CD4-positive, alpha-beta T cell treated with Interferon gamma for 1 hour (primary cell): ENCODE measurements around the gene FTO.

Source experiments
- DNase-seq: peaks from one replicate; pipeline ENCODE4 v3.0.0-alpha.2; 2020

The FTO gene

DNA sequence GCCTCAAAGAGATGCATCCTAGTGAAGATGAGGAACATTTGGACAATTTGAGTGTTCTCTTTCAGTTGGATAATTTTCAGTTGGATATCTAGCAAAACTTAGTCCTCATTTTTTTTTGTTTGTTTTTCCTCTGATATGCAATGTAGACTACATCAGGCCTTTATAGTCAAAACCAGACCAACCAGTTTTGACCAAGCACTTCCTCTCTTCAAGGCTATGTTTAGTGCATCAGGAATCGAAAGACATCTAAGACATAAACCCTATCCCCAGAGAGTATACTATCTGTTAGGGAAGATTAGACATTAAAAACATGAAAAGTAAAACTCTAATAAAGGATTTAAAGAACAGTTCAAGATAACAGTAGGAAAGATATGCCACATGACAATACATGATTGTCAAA is 326.5 kb downstream of the FTO start:
- no peak for DNase-seq

DNA sequence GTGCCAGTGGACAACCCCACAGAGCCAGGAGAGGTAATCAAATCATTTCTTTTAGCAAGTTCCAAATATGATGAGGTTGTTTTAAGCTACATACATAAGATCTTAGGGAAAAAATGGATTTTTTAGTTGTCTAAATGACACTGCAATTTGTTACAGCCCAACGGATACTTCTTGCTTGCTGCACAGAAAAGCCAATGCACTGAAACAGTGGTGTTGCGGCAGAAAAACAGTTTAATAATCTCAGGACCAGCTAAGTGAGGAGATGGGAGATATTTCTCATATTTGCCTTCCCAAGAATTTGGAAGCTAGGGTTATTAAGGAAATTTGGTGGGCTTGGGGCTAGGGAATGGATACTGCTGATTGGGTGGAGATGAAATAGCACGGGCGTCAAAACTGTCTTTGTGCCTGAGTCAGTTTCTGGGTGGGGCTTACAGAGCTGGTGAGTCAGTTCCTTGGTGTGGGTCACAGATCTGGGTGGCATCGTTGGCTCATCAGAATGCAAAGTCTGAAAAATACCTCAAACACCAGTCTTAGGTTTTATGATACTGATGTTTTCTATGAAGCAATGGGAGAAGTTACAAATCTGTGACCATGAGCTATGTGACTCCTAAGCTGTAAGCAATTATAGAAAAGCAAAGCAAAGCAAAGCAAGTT is 327.3 kb downstream of the FTO start:
- no peak for DNase-seq

DNA sequence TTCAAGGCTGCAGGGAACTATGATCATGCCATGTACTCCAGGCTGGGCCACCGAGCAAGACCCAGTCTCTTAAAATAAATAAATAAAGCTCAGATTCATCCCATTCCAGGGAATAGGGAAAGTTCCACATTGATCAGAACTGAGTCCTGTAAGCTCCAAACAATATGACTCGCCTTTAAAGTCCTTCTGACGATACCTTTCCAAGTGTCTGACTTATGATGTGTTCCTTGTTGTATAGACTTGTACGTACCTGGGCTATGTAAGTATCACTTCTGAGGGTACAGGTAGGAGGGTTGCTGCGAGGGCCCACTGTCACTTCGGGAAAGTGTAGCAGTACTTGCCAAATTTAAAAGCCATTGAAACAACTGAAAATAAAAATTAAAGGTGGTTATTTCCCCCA is 329.8 kb downstream of the FTO start:
- DNase-seq: no peak

DNA sequence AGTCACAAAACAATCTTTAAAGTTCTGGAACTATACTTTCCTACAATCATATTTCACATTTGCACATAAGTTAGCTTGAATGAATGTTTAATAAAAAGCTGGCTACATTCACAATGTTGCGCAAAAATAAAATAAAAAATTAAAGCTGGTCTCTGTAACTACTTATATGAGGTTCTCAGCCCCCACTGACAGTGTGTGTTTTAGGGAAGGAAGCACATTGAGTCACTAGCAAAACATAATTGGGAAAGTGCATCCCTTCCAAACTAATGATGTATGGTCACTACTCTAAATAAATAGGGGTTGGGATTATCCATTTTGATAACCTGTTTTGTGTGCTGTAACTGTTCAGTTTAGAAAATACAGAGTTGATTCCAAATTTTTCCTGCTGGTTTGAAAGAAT is 330.7 kb downstream of the FTO start:
- DNase-seq: no peak

DNA sequence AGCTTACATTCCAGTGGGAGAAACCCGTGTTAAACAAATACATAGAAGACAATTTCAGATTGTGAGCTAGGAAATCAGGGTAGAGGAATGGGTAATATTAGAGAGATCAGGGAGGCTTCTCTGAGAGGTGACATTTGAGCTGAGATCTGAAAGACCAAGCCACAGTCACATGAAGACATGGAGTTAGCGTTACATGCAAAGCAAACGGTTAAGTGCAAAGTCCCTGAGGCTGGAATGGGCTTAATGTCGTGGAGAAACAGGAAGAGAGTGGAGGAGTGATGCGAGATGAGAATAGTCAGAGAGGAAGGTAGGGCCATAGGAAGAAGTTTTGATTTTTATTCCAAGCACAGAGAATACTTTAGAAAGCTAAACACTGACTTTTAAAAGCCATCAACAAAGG is 336.5 kb downstream of the FTO start:
- no peak for DNase-seq

DNA sequence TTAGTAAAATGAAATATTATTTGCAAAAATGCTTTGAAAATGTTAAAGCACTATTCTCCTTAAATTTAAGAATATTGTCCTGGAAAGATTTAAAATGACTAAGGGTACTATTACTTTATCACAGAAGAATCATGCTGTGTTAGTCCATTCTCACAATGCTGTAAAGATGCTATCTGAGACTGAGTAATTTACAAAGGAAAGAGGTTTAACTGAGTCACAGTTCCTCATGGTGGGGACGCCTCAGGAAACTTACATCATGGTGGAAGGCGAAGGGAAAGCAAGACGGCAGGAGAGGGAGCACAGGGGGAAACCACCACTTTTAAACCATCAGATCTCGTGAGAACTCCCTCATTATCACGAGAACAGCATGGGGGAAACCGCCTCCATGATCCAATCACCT is 337.0 kb downstream of the FTO start:
- no peak for DNase-seq

DNA sequence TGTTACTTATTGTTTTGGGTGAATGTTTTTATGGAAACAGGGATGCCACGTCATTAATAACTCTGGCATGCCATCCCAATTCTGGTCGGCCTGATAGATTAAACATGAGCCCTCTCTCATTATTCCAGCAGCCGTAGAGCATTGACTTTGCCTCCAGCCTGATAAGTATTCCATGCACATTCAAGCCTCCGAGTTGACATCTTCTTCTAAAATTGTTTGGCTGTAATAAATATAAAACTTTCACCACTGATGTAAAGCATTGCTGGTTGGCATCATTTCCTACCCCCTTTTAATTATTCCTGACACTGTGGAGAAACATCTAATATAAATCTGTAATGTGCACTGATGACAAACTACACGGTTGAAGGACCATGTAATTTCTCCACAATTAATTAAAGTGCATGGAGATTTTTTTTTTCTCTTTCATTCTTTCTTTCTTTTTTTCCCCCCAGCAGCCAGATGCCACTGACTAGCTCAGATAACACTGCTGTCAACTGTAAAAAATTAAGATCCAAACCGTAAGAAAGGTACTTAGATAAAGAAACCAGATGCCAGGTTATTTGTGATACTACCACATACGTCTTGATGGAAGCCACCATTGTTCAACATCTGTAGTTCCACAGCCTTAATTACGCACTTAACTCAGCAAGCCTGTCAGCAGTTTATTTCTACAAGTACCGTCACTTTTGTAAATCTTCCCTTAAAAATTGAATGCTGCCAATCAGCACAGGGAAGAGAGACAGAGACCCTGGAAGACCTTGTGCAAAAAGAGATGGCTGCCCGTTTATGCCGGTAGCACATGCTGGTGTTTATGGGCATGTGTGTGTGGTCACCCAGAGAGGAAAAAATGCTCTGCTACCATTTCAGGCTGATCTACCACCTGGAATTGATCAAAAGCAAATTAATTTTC is 344.9 kb downstream of the FTO start:
- no peak for DNase-seq

DNA sequence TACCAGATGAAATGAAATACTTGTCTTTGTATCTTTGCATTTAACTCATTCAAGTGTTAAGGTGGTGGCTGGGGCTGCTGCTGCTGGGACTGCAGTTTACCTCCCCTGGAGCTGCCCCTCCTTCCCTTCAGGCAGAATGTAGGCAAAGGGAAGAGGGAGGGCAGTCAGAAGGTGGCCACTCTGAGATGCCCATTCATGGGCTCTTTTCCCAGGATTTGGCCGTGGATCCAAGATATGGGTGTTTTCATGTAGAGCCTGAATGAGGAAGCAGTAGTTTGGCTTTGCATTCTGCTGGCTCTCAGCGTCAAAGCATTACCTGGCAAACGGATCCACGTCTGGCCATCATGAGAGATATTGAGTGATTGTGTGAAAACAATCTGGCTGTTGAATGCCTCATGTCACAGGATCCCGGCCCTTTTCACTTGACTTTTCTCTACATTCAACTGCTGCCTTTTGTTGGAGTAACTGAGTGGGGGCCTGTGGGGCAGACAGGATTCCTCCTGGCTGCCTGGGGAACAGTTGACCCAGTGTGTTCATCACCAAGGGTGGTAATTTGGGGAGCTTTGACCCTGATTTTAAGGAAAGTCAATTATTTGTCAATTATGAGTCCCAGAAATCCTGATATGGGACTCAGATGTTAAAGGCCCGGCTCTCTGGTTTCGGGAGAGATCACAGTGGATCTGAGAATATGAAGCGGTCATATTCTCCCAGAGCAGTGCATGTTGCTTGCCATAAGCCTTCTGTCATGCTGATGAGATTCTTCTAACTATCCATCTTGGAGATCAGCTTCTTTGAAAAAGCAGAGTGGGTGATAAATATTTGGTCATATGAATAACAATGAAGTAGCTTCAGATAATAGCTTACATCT is 345.9 kb downstream of the FTO start:
- DNase-seq: no peak

DNA sequence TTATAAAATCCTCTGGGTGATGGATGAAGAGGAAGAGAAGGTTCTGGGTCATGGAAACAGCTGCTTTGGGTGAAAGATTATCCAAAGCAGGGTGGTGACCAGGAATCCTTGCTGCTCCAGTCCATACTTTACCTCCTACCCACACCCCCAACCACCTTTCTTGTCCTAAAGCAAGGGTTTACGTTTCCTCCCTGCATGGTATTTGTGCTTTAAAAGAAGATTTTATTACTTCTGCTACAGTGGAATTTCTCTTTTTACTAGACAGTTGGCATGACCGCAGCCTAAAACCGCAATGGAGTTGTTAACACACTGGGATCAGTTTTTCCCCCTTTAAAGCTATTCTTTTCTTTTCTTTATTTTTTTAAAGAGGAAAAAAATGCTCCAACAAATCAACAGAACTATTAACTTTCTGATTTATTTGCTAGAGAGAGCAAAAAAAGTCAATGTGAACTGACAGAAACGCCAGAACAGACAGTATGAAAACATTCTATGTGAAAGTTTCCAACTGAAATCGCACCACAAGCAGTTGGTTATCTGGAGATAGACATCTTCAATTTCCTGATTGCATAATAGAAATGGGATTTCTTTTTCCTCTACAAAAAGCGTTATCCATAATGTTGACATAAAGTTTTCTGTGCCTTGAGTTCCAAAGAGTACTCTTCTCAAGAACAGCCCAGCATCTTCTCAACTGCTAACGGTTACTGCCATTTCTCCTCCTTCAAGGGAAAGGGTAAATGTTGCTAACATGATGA is 346.7 kb downstream of the FTO start:
- DNase-seq: no peak

DNA sequence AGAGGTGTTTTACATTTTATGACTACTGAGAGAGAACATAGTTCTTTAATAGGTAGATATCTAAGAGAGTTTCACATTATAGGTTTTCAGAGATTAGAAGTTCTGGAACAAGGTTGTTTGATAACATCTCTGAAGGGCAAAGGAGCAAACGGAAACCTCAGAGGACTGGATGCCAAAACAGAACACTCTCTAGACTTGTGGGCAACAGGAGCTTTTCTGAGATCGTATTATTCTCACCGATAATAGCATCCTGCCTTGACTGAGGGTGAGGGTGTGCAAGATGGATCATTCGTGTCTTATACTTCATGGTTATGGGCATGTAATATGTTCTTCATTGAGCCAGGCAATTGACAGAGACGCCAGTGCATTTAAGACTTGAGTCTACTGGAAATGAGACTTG is 347.9 kb downstream of the FTO start:
- no peak for DNase-seq

DNA sequence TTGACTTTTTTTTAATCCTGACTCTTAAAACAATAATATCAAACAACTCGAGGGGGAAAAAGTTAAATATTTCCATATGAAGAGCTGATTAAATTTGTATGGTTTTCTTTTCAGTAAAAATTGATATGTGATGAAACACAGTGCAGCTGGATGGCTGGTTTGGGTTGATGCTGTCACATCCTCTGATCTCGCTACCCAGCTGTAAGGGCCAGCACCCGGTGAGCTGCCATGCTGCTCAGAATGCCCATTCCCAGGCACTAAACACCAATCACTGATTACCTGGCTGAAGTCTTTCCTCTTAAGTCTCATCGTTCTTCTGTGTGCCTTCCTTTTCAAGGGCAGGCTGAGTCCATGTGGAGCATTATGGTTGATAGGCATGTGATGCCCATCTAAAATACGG is 348.3 kb downstream of the FTO start:
- DNase-seq: no peak

DNA sequence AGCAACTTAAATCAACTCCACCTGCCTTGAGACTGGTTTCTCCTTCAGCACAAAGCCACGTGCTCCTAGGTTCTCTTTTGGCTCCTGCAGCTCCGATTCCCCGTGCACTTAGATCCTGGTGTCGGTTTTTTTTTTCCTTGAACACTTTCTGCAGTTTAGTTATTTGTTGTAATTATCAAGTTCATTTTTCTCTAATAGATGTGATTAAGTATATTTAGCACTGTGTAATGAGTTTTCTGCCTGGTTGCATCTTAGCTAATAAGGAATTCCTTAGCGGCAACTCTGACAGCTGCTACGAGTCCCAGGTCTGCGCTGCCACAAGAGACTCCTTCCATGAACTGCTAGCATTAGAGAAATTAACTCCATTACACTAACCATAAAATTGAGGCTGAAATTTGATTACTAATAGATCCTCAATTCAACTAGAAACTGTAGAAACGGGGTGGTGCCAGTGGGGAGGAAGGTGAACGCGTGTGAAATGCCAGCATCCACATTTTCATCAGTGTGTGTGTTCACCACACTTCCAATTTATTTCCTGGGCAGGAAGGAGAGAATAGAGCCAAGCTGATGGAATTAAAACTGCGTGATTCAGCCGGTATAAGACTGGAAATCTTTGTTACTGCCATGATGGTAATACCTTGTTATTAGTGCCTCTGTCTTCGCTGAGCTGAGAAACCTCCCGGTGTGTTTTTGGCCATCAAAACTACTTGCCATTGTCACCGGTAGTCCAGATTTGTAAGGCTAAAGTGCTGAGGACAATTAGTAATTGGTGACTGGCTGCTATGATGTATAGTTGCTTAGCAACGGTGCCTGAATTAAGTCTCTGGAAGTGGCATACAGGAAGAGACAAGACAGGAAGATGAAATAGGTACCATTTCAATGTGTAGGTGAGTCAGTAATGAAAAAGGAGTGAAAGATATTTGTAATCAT is 350.2 kb downstream of the FTO start:
- no peak for DNase-seq

DNA sequence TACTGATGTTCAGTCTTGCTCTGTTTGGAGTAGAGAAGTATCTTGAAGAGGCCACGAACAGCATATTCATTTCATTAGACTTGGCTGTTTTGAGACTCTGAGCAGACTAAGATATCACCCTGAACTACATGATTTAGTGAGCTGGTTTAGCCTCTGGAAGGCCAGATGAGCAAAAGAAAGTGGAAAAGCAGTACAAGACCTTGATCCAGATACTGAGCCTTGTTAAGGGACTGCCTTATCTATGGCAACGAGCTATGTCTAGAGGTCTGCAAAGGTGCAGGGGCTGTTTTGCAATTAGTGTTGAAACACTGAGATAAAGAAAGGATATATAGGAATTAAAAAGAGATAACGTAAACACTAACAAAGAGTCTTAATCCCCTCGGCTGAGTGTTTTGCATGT is 351.2 kb downstream of the FTO start:
- no peak for DNase-seq

DNA sequence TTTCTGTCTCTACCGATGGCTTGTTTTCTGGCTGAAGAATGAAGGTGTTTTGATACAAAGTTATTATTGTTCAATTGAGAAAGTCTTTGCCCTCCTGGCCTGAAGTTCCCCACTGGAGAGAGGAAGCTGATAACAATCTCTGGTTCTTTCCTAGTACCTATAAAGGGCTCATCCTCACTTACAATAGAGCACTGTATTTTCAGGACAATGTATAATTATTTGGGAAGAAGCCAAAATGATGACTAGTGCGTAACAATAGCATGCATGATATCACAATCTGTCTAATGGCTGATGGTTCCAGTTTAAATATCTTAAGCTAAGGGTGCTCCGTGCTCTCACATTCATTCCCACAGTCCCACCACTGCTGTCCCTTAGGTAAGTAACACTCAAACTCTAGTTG is 351.9 kb downstream of the FTO start:
- DNase-seq: no peak

DNA sequence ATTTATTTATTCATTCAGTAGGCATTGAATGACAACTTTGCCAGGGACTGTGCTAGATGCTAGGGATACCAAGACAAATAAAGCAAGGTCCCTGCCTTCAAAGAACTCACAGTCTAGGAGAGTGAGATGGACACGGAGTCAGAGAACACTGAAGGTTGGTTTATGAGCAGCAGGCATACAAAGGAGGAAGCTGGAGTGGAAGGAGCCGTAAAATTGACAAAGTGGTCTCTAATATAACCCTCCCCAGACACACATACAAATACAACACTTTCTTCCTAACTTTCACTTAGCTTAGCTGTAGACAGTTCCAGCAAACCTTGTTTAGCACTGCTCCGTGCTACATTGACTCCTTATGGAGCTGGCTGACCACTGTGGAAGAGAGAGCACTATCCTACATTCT is 353.0 kb downstream of the FTO start:
- DNase-seq: no peak

DNA sequence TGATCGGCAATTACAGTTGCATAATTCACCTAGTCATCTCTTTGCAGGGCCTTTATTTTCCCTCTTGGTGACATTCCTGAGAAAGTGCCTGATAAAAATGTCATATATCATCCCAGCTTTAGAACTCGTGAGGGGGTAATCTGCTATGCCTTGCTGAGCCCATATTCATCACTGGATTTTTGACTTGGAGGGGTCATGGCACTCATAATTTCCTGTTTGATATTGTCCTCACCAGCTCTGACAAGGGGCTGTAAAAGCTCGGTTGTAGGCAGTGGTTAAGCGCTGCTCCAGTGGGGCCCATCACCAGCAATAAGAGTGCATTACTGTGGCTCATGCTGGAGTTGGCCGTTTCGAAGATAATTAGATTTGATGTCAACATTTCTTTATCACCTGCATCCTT is 355.4 kb downstream of the FTO start:
- no peak for DNase-seq

DNA sequence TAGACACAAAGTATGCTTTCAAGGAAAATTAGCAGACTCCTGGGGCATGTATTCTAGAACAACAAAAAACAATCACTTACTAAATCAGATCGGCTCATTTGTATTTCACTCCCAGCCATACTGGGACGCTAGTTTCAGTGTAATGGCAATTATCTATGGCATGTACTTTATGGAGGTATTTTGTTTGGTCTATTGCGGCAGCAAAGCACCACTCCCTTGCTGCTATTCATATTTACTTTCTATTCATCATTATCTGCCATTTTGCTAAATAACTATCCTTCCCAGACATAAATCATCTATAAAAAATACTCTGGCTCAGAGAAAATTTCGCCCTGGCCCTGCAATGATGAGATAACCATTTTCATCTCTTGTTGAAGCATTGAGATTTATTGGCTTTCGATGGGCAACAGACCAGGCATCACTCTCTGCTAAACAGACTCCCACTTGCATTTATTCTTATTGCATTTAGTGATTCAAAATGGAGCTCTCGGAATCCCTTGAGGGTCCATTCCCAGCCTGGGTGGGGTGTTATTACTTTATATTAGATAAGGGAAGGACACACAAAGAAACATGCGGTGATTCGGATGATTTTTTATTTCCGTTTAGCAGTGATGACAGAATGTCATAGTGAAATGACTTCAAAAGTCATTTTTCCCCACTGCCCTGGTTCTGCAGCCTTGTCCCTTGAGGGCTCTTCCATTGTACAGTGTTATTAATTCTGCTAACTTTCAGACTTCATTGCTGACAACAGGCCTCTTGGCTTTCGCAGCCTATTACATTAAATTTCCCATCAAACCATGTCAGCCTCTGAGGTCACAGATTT is 356.9 kb downstream of the FTO start:
- DNase-seq: no peak

DNA sequence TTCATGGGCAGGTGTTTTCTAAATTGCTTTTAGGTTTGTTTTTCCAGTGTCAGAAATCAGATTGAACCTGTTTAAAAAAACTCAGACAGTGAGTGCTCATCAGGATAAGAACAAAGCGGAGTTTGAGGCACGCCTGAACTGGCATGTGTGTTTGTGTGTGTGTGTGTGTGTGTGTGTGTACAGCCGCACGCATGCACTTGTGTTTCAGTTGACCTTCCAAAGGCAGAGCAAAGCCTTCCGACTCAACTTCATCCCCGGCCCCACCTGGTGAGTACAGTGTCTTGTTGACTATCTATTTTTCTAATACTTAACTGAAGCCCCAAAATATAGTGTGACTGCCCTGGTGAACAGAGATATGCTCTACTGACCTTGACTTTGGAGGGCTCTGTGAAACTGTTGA is 357.5 kb downstream of the FTO start:
- DNase-seq: no peak

DNA sequence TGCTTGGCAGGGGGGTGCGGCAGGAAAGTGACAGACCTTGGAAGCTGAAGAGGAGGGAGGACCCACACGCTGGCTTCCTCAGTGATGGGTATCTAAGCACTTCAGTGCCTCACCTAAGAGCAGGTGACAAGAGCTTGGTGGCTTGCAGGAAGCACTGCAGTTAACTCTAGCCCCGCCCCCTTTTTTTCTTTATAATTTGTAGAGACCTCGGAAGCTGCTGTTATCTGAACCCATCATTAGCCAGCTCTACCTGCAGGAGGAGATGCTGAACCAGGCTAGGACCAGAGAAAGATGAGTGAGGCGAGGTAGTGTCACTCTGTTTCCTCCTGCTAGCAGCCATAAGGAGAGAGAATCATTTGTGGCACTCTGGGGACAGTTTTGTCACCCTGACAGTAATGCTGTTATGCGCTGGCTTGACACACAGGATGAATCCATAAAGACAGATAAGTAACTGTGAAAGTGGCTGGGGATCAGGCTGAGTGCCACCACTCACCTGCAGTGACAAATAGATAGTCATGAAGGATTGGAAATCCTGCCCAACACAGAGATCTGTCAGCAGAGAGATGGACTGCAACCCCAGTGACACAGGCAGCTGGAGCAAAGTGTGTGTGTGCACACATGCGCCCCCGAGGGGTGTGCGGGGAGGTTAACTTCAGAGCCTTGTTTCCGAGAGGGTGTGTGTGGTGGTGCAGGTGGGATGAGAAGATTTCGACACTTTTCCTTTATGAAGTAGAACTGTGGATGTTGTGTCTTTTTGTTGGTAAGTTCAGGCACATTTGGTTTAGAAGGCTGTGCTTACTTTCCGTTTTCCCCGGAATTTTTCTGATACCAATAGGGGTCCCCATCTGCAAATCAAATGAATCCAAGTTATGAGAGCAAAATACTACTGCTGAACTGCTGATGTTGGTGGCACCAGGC is 358.7 kb downstream of the FTO start:
- DNase-seq: no peak
